Fibroblast of skin of back (primary cell): ENCODE data around the gene CYP2D6.
A peak's percentile ranks its signal among the peaks of the same experiment; 100 is the strongest.
"Not testable (repeated sequence)": the region's sequence is repeated elsewhere in the genome, so short reads cannot be mapped to it uniquely, and the experiment has no call there.

Experiments
- DNase-seq: peaks from one replicate; pipeline ENCODE4 v3.0.0-alpha.2; 2013

The CYP2D6 gene

GRCh38 chr22:42132457-42132856, 1.8 kb upstream of the CYP2D6 start:
- no peak for DNase-seq

- no peak for DNase-seq
Observed at GRCh38 chr22:42131562-42131961, 952 bp upstream of the CYP2D6 start.

- DNase-seq, result not testable (repeated sequence)
Observed at GRCh38 chr22:42130182-42130581, 428 bp downstream of the CYP2D6 start.

- DNase-seq, result not testable (repeated sequence)
Observed at GRCh38 chr22:42128776-42129694, 1.6 kb downstream of the CYP2D6 start.

GRCh38 chr22:42128007-42128406, 2.6 kb downstream of the CYP2D6 start:
- DNase-seq, result not testable (repeated sequence)

- no peak for DNase-seq
Observed at GRCh38 chr22:42127606-42128005, 3.0 kb downstream of the CYP2D6 start.

GRCh38 chr22:42123529-42123928, 7.1 kb downstream of the CYP2D6 start:
- not testable (repeated sequence) for DNase-seq

GRCh38 chr22:42120231-42121021, 10.2 kb downstream of the CYP2D6 start:
- DNase-seq, result not testable (repeated sequence)

- DNase-seq, result no peak
Observed at GRCh38 chr22:42116848-42117424, 13.7 kb downstream of the CYP2D6 start.

GRCh38 chr22:42115420-42115830, 15.2 kb downstream of the CYP2D6 start:
- not testable (repeated sequence) for DNase-seq

- DNase-seq, result peak; percentile 5
Observed at GRCh38 chr22:42114721-42115120, 15.9 kb downstream of the CYP2D6 start.

GRCh38 chr22:42112793-42113192, 17.8 kb downstream of the CYP2D6 start:
- DNase-seq, result not testable (repeated sequence)

GRCh38 chr22:42111798-42112197, 18.8 kb downstream of the CYP2D6 start:
- no peak for DNase-seq

- DNase-seq, result no peak
Observed at GRCh38 chr22:42108848-42109247, 21.8 kb downstream of the CYP2D6 start.

- DNase-seq, result not testable (repeated sequence)
Observed at GRCh38 chr22:42104332-42104860, 26.2 kb downstream of the CYP2D6 start.

- DNase-seq, result no peak
Observed at GRCh38 chr22:42101199-42101598, 29.4 kb downstream of the CYP2D6 start.

GRCh38 chr22:42091455-42091782, 39.2 kb downstream of the CYP2D6 start:
- no peak for DNase-seq

GRCh38 chr22:42090596-42091454, 39.8 kb downstream of the CYP2D6 start, which contains the start of gene NDUFA6:
TSS of gene NDUFA6 (minus strand) at chr22:42090772. CDS start at chr22:42090744, 28 bp downstream.
- peak; percentile 99 for DNase-seq

GRCh38 chr22:42086051-42086450, 44.6 kb downstream of the CYP2D6 start:
- no peak for DNase-seq

- DNase-seq, result no peak
Observed at GRCh38 chr22:42084874-42085273, 45.7 kb downstream of the CYP2D6 start.

GRCh38 chr22:42083119-42083518, 47.5 kb downstream of the CYP2D6 start:
- no peak for DNase-seq

GRCh38 chr22:42080287-42080686, 50.3 kb downstream of the CYP2D6 start:
- DNase-seq, result peak; percentile 51
